GM21390 (cell line): ENCODE measurements around the gene KCNJ4.
"Not testable (repeated sequence)": the region's sequence is repeated elsewhere in the genome, so short reads cannot be mapped to it uniquely, and the experiment has no call there.

Experiments used
- ATAC-seq: cut with Tn5 transposase; IDR thresholded peaks from one replicate; pipeline ENCODE4 v1.9.1; 2021; ENCODE audit not compliant: unreplicated experiment

The KCNJ4 gene

GRCh38 chr22:38474003-38474607 is 19.1 kb upstream of the KCNJ4 start:
- ATAC-seq = no peak

- ATAC-seq = no peak
These were observed 16.2 kb upstream of the KCNJ4 start for GRCh38 chr22:38471237-38471636.

- not testable (repeated sequence) for ATAC-seq
These were observed 15.2 kb upstream of the KCNJ4 start for GRCh38 chr22:38470179-38470578.

- ATAC-seq = no peak
These were observed 14.3 kb upstream of the KCNJ4 start for GRCh38 chr22:38469306-38469781.

GRCh38 chr22:38468443-38469305 is 13.7 kb upstream of the KCNJ4 start:
- no peak for ATAC-seq

- ATAC-seq = no peak
These were observed 13.0 kb upstream of the KCNJ4 start, which contains the start of gene KDELR3 for GRCh38 chr22:38467904-38468442. Gene KDELR3, plus strand, starts transcription at chr22:38468096. Its CDS starts 138 bp downstream, at chr22:38468234.

- no peak for ATAC-seq
These were observed 12.5 kb upstream of the KCNJ4 start for GRCh38 chr22:38467438-38467903.

GRCh38 chr22:38465673-38466490 is 10.9 kb upstream of the KCNJ4 start:
- ATAC-seq = no peak

- ATAC-seq = no peak
These were observed 10.1 kb upstream of the KCNJ4 start for GRCh38 chr22:38464992-38465672.

- ATAC-seq = no peak
These were observed 8.2 kb upstream of the KCNJ4 start for GRCh38 chr22:38462960-38463784.

- ATAC-seq = no peak
These were observed 6.5 kb upstream of the KCNJ4 start for GRCh38 chr22:38461414-38462081.

GRCh38 chr22:38461057-38461413 is 6.0 kb upstream of the KCNJ4 start:
- ATAC-seq = no peak

- ATAC-seq = no peak
These were observed 5.4 kb upstream of the KCNJ4 start for GRCh38 chr22:38460426-38460840.

- ATAC-seq = no peak
These were observed 2.1 kb upstream of the KCNJ4 start for GRCh38 chr22:38456841-38457699.

GRCh38 chr22:38456272-38456835 is 1.4 kb upstream of the KCNJ4 start:
- no peak for ATAC-seq

GRCh38 chr22:38455530-38456271 is 702 bp upstream of the KCNJ4 start:
- ATAC-seq = no peak
